CD4-positive, alpha-beta T cell (primary cell): ENCODE measurements around the gene CFAP99. TPM values are rescaled to one million over a fixed set of nuclear protein-coding genes. Genes with fewer than 3 reads are reported as not detected.
"Not testable (repeated sequence)": the region's sequence is repeated elsewhere in the genome, so short reads cannot be mapped to it uniquely, and the experiment has no call there.

Experiments
- ATAC-seq: fragments of 200-7000 bp; cut with Tn5 transposase; one replicate; pipeline ENCODE4 v1.10.0; 2022; ENCODE audit warnings: mild to moderate bottlenecking; ENCODE audit not compliant: poor library complexity
- CTCF ChIA-PET: fragments of 350-600 bp; sonication (Branson Sonifier 250); formaldehyde crosslinking; loops from one replicate; lab custom pipeline; 2021; ENCODE audit warnings: antibody characterized with exemption, inconsistent platforms; lab: Charles Lee
- POLR2A ChIA-PET: fragments of 350-600 bp; sonication (Branson Sonifier 250); formaldehyde crosslinking; loops from one replicate; lab custom pipeline; 2021; ENCODE audit warnings: antibody characterized with exemption, inconsistent platforms; lab: Charles Lee
- DNase-seq, 14 experiments: peaks; one replicate each; pipeline ENCODE4 v3.0.0-alpha.2; 2013 to 2020; ENCODE audit warnings: mixed read lengths in 2 of 14
- H3K27ac ChIP-seq, 2 donors: one replicate each; pipeline versions ENCODE4 v1.5.1 to v1.7.0; 2013; ENCODE audit warnings: low read length in 2 of 2, low read depth in 1 of 2, mild to moderate bottlenecking in 1 of 2
- H3K27me3 ChIP-seq, 2 experiments: 1 replicate in 1 of 2; 2 replicates in 1 of 2; pipeline versions ENCODE4 v1.6.1 to v1.7.0; 2013; ENCODE audit warnings: low read length in 2 of 2, control low read depth in 1 of 2, mild to moderate bottlenecking in 1 of 2, moderate library complexity in 1 of 2; ENCODE audit not compliant: insufficient read depth in 2 of 2, control insufficient read depth in 1 of 2
- H3K36me3 ChIP-seq: one replicate; pipeline ENCODE4 v1.6.1; 2013; ENCODE audit warnings: low read length, control low read depth; ENCODE audit not compliant: insufficient read depth
- H3K4me1 ChIP-seq: one replicate; pipeline ENCODE4 v1.6.1; 2013; ENCODE audit warnings: low read length, control low read depth; ENCODE audit not compliant: insufficient read depth
- H3K4me3 ChIP-seq: one replicate; pipeline ENCODE4 v1.5.1; 2013; ENCODE audit warnings: mild to moderate bottlenecking, low read length, moderate library complexity
- H3K9me3 ChIP-seq, 2 experiments: 1 replicate in 1 of 2; 2 replicates in 1 of 2; pipeline versions ENCODE4 v1.6.1 to v1.7.0; 2013; ENCODE audit warnings: low read length in 2 of 2, mild to moderate bottlenecking in 2 of 2, control low read depth in 1 of 2, moderate library complexity in 1 of 2; ENCODE audit not compliant: control insufficient read depth in 1 of 2, insufficient read depth in 1 of 2
- H3K27ac Mint-ChIP-seq: one replicate; pipeline ENCODE4 v1.8.0; 2020; ENCODE audit warnings: mixed read lengths
- H3K27me3 Mint-ChIP-seq: one replicate; pipeline ENCODE4 v1.8.0; 2021; ENCODE audit warnings: mixed read lengths
- H3K36me3 Mint-ChIP-seq: one replicate; pipeline ENCODE4 v1.8.0; 2021; ENCODE audit warnings: low read depth, mixed read lengths
- H3K4me1 Mint-ChIP-seq: one replicate; pipeline ENCODE4 v1.8.0; 2021; ENCODE audit warnings: low read depth, mixed read lengths
- H3K4me3 Mint-ChIP-seq: one replicate; pipeline ENCODE4 v1.8.0; 2020; ENCODE audit warnings: mild to moderate bottlenecking, mixed read lengths
- H3K9me3 Mint-ChIP-seq: one replicate; pipeline ENCODE4 v1.8.0; 2020; ENCODE audit warnings: mixed read lengths
- intact Hi-C, 2 experiments: fragments of 100-400 bp; cut with DNase I in 1 of 2; cut with micrococcal nuclease in 1 of 2; formaldehyde crosslinking; loops; one replicate each; pipeline versions ENCODE4 v1.15.1 to v1.9.0; 2023 to 2025; cut with DNase I, micrococcal nuclease
- total RNA-seq, 174 experiments: library from RNA in 2 of 174; stranded (reverse) in 2 of 174; gene quantifications; one replicate each; pipeline ENCODE4 v1.2.3 and lab custom pipeline; 2021 to 2026
- TF ChIP-seq, protein P1 (sequence below): fragments of 200-600 bp; IDR thresholded peaks from one replicate; pipeline ENCODE4 v1.8.0; 2022; ENCODE audit warnings: antibody characterized with exemption, mild to moderate bottlenecking

The CFAP99 gene
- total RNA-seq, 2 experiments from 2014 or later = 0.17 TPM; not detected in 1

DNA sequence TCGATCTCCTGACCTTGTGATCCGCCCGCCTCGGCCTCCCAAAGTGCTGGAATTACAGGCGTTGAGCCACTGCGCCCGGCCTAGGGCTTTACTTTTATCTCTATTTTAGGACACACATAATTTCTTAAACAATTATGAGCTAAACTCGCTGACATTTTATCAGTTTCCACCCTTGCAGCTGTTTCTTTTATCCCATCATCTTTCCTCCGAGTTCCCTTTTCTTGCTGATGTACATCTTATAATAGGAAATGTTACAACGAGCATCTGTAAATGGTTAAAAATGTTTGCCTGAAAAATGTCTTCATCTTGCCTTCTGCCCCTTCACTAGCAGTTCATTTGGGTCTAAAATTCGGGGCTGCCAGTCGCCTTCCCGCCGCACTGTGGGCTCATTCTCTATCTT, 41.5 kb upstream of the CFAP99 start:
- no peaks in the 10 kb centered on the region for H3K4me1 Mint-ChIP-seq
- Histone ChIP-seq H3K27ac (no peak overlapping the region), H3K9me3 (peaks cover 0 to 8% of the 10 kb centered on the region in 2 experiments), H3K4me3 (no peak overlapping the region), H3K27me3 (no peaks in the 10 kb centered on the region), H3K36me3 (peaks cover 4% of the 10 kb centered on the region), H3K4me1 (no peaks in the 10 kb centered on the region)
- H3K36me3 Mint-ChIP-seq = peaks cover 5% of the 10 kb centered on the region
- H3K4me3 Mint-ChIP-seq = no peak overlapping the region
- ATAC-seq (no peak), DNase-seq (no peak)
- CTCF ChIA-PET = no interaction called here
- POLR2A ChIA-PET = no interaction called here
- H3K27me3 Mint-ChIP-seq = no peaks in the 10 kb centered on the region
- H3K27ac Mint-ChIP-seq = no peak overlapping the region
- intact Hi-C loops = no loop called here
- H3K9me3 Mint-ChIP-seq = no peaks in the 10 kb centered on the region
- TF ChIP-seq, protein P1, sequence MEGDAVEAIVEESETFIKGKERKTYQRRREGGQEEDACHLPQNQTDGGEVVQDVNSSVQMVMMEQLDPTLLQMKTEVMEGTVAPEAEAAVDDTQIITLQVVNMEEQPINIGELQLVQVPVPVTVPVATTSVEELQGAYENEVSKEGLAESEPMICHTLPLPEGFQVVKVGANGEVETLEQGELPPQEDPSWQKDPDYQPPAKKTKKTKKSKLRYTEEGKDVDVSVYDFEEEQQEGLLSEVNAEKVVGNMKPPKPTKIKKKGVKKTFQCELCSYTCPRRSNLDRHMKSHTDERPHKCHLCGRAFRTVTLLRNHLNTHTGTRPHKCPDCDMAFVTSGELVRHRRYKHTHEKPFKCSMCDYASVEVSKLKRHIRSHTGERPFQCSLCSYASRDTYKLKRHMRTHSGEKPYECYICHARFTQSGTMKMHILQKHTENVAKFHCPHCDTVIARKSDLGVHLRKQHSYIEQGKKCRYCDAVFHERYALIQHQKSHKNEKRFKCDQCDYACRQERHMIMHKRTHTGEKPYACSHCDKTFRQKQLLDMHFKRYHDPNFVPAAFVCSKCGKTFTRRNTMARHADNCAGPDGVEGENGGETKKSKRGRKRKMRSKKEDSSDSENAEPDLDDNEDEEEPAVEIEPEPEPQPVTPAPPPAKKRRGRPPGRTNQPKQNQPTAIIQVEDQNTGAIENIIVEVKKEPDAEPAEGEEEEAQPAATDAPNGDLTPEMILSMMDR = no peak

DNA sequence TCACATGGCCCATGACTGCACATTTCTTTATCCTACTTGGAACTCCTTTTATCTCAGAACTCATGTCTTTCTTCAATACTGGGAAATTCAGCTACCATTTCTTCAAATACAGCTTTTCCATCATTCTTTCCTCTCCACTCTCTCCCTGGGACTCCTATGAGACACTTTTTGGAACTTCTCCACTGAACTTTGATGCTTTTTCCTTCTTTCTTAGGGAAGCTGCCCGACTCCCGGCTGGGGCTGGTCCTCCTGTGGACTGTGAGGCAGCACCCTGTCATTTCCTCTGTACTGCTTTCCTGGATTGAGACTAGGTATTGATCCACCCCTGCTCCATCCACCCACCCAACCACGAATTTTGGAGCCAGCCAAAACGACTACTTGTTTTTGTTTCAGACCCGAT, 40.4 kb upstream of the CFAP99 start:
- TF ChIP-seq, protein P1 = no peak
- Mint-ChIP-seq H3K4me1 (peaks cover 5% of the 10 kb centered on the region), H3K36me3 (peaks cover 5% of the 10 kb centered on the region), H3K27ac (no peak overlapping the region), H3K27me3 (no peaks in the 10 kb centered on the region), H3K4me3 (no peak overlapping the region), H3K9me3 (no peaks in the 10 kb centered on the region)
- no peak for DNase-seq
- Histone ChIP-seq H3K4me1 (no peaks in the 10 kb centered on the region), H3K27ac (no peak overlapping the region), H3K27me3 (no peaks in the 10 kb centered on the region), H3K36me3 (peaks cover 4% of the 10 kb centered on the region), H3K4me3 (no peak overlapping the region), H3K9me3 (peaks cover 0 to 8% of the 10 kb centered on the region in 2 experiments)
- CTCF ChIA-PET = no interaction called here
- POLR2A ChIA-PET = no interaction called here
- intact Hi-C loops = no loop called here
- ATAC-seq = no peak

DNA sequence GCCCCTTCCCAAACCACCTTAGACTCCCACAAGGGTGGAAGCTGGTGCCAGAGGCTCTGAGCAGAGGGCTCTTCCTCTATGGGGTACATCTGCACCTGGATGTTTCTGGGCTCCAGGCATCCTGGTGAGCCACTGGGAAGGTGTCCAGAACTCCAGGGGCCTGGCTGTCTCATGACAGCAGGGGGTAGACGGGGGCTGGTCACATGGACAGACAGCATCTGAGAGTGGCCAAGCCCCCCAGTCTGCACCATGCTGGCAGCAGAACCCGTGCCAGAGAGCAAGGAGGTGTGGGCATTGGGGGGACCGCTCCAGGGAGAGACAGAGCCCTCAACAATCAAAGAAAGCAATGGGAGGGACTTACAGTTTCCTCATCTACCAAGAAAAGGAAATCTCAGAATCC, 39.9 kb upstream of the CFAP99 start:
- no peak overlapping the region for H3K27ac ChIP-seq
- peaks cover 0 to 4% of the 10 kb centered on the region in 2 experiments for H3K9me3 ChIP-seq
- peaks cover 5% of the 10 kb centered on the region for H3K4me1 Mint-ChIP-seq
- ChIA-PET POLR2A (no interaction called here), CTCF (no interaction called here)
- no peaks in the 10 kb centered on the region for H3K9me3 Mint-ChIP-seq
- ATAC-seq (no peak), DNase-seq (no peak)
- H3K27me3 ChIP-seq = no peaks in the 10 kb centered on the region
- H3K36me3 ChIP-seq = peaks cover 3% of the 10 kb centered on the region
- intact Hi-C loops = no loop called here
- no peaks in the 10 kb centered on the region for H3K27me3 Mint-ChIP-seq
- TF ChIP-seq, protein P1 = no peak
- H3K27ac Mint-ChIP-seq = no peak overlapping the region
- no peak overlapping the region for H3K4me3 ChIP-seq
- no peak overlapping the region for H3K4me3 Mint-ChIP-seq
- no peaks in the 10 kb centered on the region for H3K4me1 ChIP-seq
- no peaks in the 10 kb centered on the region for H3K36me3 Mint-ChIP-seq

DNA sequence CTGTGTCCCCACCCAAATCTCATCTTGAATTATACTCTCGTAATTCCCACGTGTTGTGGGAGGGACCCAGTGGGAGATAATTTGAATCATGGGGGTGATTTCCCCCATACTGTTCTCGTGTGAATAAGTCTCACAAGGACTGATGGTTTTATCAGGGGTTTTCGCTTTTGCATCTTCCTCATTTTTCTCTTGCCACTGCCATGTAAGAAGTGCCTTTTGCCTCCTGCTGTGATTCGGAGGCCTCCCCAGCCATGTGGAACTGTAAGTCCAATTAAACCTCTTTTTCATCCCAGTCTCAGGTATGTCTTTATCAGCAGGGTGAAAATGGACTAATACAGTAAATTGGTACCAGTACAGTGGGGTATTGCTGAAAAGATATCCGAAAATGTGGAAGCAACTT, 38.2 kb upstream of the CFAP99 start:
- CTCF ChIA-PET, H3K4me1 Mint-ChIP-seq, H3K27ac Mint-ChIP-seq, DNase-seq, H3K4me3 ChIP-seq, ATAC-seq, POLR2A ChIA-PET, H3K36me3 ChIP-seq, H3K4me1 ChIP-seq, H3K9me3 Mint-ChIP-seq, H3K36me3 Mint-ChIP-seq, H3K27me3 Mint-ChIP-seq, H3K9me3 ChIP-seq, H3K4me3 Mint-ChIP-seq, intact Hi-C loops, H3K27ac ChIP-seq, H3K27me3 ChIP-seq: not testable (repeated sequence)

DNA sequence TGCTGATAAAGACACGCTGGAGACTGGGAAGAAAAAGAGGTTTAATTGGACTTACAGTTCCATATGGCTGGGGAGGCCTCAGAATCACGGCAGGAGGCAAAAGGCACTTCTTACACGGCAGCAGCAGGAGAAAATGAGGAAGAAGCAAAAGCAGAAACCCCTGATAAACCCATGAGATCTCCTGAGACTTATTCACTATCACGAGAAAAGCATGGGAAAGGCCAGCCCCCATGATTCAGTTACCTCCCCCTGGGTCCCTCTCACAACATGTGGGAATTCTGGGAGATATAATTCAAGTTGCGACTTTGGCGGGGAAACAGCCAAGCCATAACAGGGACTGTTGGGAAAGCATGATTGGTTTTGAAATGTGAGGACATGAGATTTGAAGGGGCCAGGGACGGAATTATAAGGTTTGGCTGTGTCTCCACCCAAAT, 36.0 kb upstream of the CFAP99 start:
- H3K4me1 ChIP-seq, intact Hi-C loops, H3K4me1 Mint-ChIP-seq, POLR2A ChIA-PET, DNase-seq, H3K4me3 ChIP-seq, H3K27me3 Mint-ChIP-seq, CTCF ChIA-PET, H3K27ac ChIP-seq, H3K9me3 ChIP-seq, ATAC-seq, H3K36me3 ChIP-seq, H3K27ac Mint-ChIP-seq, H3K4me3 Mint-ChIP-seq, H3K9me3 Mint-ChIP-seq, H3K27me3 ChIP-seq, H3K36me3 Mint-ChIP-seq: not testable (repeated sequence)
